HCT116 (cell line): Measurements from ENCODE around the gene GDNF. TPM values are rescaled to one million over a fixed set of nuclear protein-coding genes. Genes with fewer than 3 reads are reported as not detected.

Source experiments
- ATAC-seq: fragments of 200-7000 bp; cut with Tn5 transposase; 2 replicates; pipeline ENCODE4 v1.9.1; 2020; ENCODE audit warnings: mild to moderate bottlenecking, moderate library complexity
- BruUV-seq: library from RNA; stranded (reverse); fragments of 400-500 nt; replicated peaks from 2 replicates; lab custom pipeline; 2021; lab: Mats Ljungman, UMichigan
- CTCF ChIA-PET: fragments of 300-600 bp; sonication (Branson Sonifier 250); formaldehyde crosslinking; loops from one replicate; lab custom pipeline; 2021; ENCODE audit warnings: antibody characterized with exemption; lab: Charles Lee
- POLR2A ChIA-PET: fragments of 300-600, 350-600 bp; sonication (Branson Sonifier 250); formaldehyde crosslinking; loops from one replicate; lab custom pipeline; 2021; ENCODE audit warnings: antibody characterized with exemption; lab: Charles Lee
- RAD21 ChIA-PET, 2 experiments: fragments of 300-600 bp; sonication (Branson Sonifier 250); formaldehyde crosslinking; loops; one replicate each; lab custom pipeline; 2023; ENCODE audit warnings: low total read pairs in 2 of 2; ENCODE audit not compliant: uncharacterized antibody in 2 of 2, unreplicated experiment in 2 of 2, low non-redundant PET in 1 of 2; lab: Charles Lee
- DNase-seq: peaks from one replicate; pipeline ENCODE4 v3.0.0-alpha.2; 2010; ENCODE audit warnings: low read depth, low spot score
- H2AFZ ChIP-seq: fragments of 200-600 bp; shearing (Covaris generic), sonication (generic); 2 replicates; pipeline ENCODE4 v1.6.1; 2017; ENCODE audit warnings: low read depth, mixed run types, mixed read lengths, antibody characterized with exemption, low read length; ENCODE audit not compliant: poor library complexity, severe bottlenecking
- H3K27ac ChIP-seq: 2 replicates; pipeline ENCODE4 v1.5.1; 2012; ENCODE audit warnings: low read depth, low read length
- H3K27me3 ChIP-seq: fragments of 200-600 bp; sonication (generic); 2 replicates; pipeline ENCODE4 v1.6.1; 2016; ENCODE audit warnings: mixed run types, low read length, mixed read lengths; ENCODE audit not compliant: insufficient read depth
- H3K36me3 ChIP-seq, 2 experiments: fragments of 200-500 bp in 1 of 2; fragments of 200-600 bp in 1 of 2; sonication (Bioruptor generic) in 1 of 2; sonication (generic) in 1 of 2; 2 replicates each; pipeline versions ENCODE4 v1.5.1 to v1.6.1; 2014 to 2016; ENCODE audit warnings: low read length in 2 of 2, inconsistent platforms in 1 of 2, mixed read lengths in 1 of 2, mixed run types in 1 of 2; ENCODE audit not compliant: insufficient read depth in 2 of 2, control insufficient read depth in 1 of 2
- H3K4me1 ChIP-seq, 2 experiments: fragments of 200-600 bp in 1 of 2; sonication (generic) in 1 of 2; 2 replicates each; pipeline versions ENCODE4 v1.5.1 to v1.6.1; 2012 to 2017; ENCODE audit warnings: low read length in 2 of 2, inconsistent platforms in 1 of 2, mild to moderate bottlenecking in 1 of 2, mixed read lengths in 1 of 2, mixed run types in 1 of 2, moderate library complexity in 1 of 2; ENCODE audit not compliant: insufficient read depth in 2 of 2, control insufficient read depth in 1 of 2
- H3K4me2 ChIP-seq: fragments of 200-600 bp; sonication (generic); 2 replicates; pipeline ENCODE4 v1.6.1; 2017; ENCODE audit warnings: mixed run types, low read length, mixed read lengths
- H3K4me3 ChIP-seq, 2 experiments: fragments of 200-600 bp in 1 of 2; sonication (generic) in 1 of 2; replicated peaks in 1 of 2; 2 replicates each; pipeline ENCODE4 v1.5.1; 2011 to 2016; ENCODE audit warnings: low read length in 2 of 2, control low read depth in 1 of 2, low read depth in 1 of 2, mild to moderate bottlenecking in 1 of 2, mixed read lengths in 1 of 2, mixed run types in 1 of 2
- H3K79me2 ChIP-seq: fragments of 200-600 bp; sonication (generic); 2 replicates; pipeline ENCODE4 v1.6.1; 2017; ENCODE audit warnings: mild to moderate bottlenecking, mixed run types, low read length, moderate library complexity, mixed read lengths; ENCODE audit not compliant: insufficient read depth
- H3K9ac ChIP-seq: fragments of 200-600 bp; sonication (generic); 2 replicates; pipeline ENCODE4 v1.6.1; 2016; ENCODE audit warnings: low read length, mixed read lengths
- H3K9me2 ChIP-seq: fragments of 200-600 bp; sonication (generic), shearing (Covaris generic); 2 replicates; pipeline ENCODE4 v1.6.1; 2017; ENCODE audit warnings: mixed run types, mild to moderate bottlenecking, moderate library complexity; ENCODE audit not compliant: insufficient read depth
- H3K9me3 ChIP-seq, 2 experiments: fragments of 200-500 bp in 1 of 2; fragments of 200-600 bp in 1 of 2; sonication (Bioruptor generic) in 1 of 2; sonication (generic) in 1 of 2; 2 replicates each; pipeline ENCODE4 v1.6.1; 2014 to 2017; ENCODE audit warnings: low read length in 2 of 2, mixed read lengths in 2 of 2, inconsistent platforms in 1 of 2, low read depth in 1 of 2, mild to moderate bottlenecking in 1 of 2, mixed run types in 1 of 2, moderate library complexity in 1 of 2; ENCODE audit not compliant: control insufficient read depth in 1 of 2, insufficient read depth in 1 of 2
- H4K20me1 ChIP-seq: fragments of 200-600 bp; sonication (generic), shearing (Covaris generic); 2 replicates; pipeline ENCODE4 v1.6.1; 2017; ENCODE audit warnings: mixed run types, mild to moderate bottlenecking, moderate library complexity; ENCODE audit not compliant: insufficient read depth
- CEBPB ChIP-seq: IDR thresholded peaks from 2 replicates; pipeline ENCODE4 v1.6.1; 2012; ENCODE audit warnings: low read depth
- CTCF ChIP-seq, 3 experiments: fragments of 200-600 bp in 1 of 3; sonication (generic) in 1 of 3; IDR thresholded peaks in 2 of 3; conservative IDR thresholded peaks in 1 of 3; 2 replicates each; pipeline ENCODE4 v1.5.1; 2012 to 2017; ENCODE audit warnings: low read depth in 2 of 3, low read length in 2 of 3, antibody characterized with exemption in 1 of 3, borderline replicate concordance in 1 of 3, control low read depth in 1 of 3, mild to moderate bottlenecking in 1 of 3, mixed read lengths in 1 of 3, mixed run types in 1 of 3, moderate library complexity in 1 of 3; ENCODE audit not compliant: insufficient read depth in 1 of 3
- EGR1 ChIP-seq: IDR thresholded peaks from 2 replicates; pipeline ENCODE4 v1.6.1; 2012; ENCODE audit warnings: low read depth
- ELF1 ChIP-seq: IDR thresholded peaks from 2 replicates; pipeline ENCODE4 v1.6.1; 2012; ENCODE audit warnings: low read depth, borderline replicate concordance
- EZH2 ChIP-seq: fragments of 200-600 bp; sonication (generic); IDR thresholded peaks from 2 replicates; pipeline ENCODE4 v1.6.1; 2017; ENCODE audit warnings: antibody characterized with exemption, mixed run types
- EZH2phosphoT487 ChIP-seq: fragments of 200-600 bp; IDR thresholded peaks from 2 replicates; pipeline ENCODE4 v1.6.1; 2018; ENCODE audit warnings: antibody characterized with exemption, borderline replicate concordance
- FOSL1 ChIP-seq: IDR thresholded peaks from 2 replicates; pipeline ENCODE4 v1.6.1; 2012; ENCODE audit warnings: low read depth
- JUND ChIP-seq: IDR thresholded peaks from 2 replicates; pipeline ENCODE4 v1.6.1; 2012
- POLR2A ChIP-seq: IDR thresholded peaks from 2 replicates; pipeline ENCODE4 v1.7.0; 2011; ENCODE audit warnings: borderline replicate concordance; ENCODE audit not compliant: insufficient read depth, insufficient read length; ENCODE audit errors: extremely low read depth
- POLR2AphosphoS5 ChIP-seq: IDR thresholded peaks from 2 replicates; pipeline ENCODE4 v1.6.1; 2011; ENCODE audit warnings: mild to moderate bottlenecking, low read depth, low read length, moderate library complexity
- RAD21 ChIP-seq: IDR thresholded peaks from 2 replicates; pipeline ENCODE4 v1.6.1; 2012; ENCODE audit warnings: low read depth, mild to moderate bottlenecking
- SP1 ChIP-seq: IDR thresholded peaks from 2 replicates; pipeline ENCODE4 v1.6.1; 2012; ENCODE audit warnings: low read depth
- TCF7L2 ChIP-seq: IDR thresholded peaks from 2 replicates; pipeline ENCODE4 v1.7.0; 2011; ENCODE audit warnings: borderline replicate concordance, inconsistent platforms; ENCODE audit not compliant: insufficient read depth, insufficient read length; ENCODE audit errors: extremely low read depth
- ZFX ChIP-seq: fragments of 450-650 bp; IDR thresholded peaks from 2 replicates; pipeline ENCODE4 v1.6.1; 2017
- ZNF274 ChIP-seq: fragments of 200-500 bp; sonication (Bioruptor generic); IDR thresholded peaks from 2 replicates; pipeline ENCODE4 v1.6.1; 2014; ENCODE audit warnings: mild to moderate bottlenecking, low read depth, low read length, inconsistent platforms
- intact Hi-C: fragments of 100-400 bp; cut with micrococcal nuclease; formaldehyde crosslinking; loops from 2 replicates; pipeline ENCODE4 v1.10.0; 2022
- total RNA-seq: library from RNA; stranded (reverse); gene quantifications from one replicate; pipeline ENCODE4 v1.2.1, GENCODE V29; 2021; ENCODE audit not compliant: unreplicated experiment
- TF ChIP-seq, protein P1 (sequence below): IDR thresholded peaks from 2 replicates; pipeline ENCODE4 v1.6.1; 2012
- TF ChIP-seq, protein P2 (sequence below): IDR thresholded peaks from 2 replicates; pipeline ENCODE4 v1.6.1; 2012

GDNF gene
- total RNA-seq, 1 experiment from 2014 or later: not detected

DNA sequence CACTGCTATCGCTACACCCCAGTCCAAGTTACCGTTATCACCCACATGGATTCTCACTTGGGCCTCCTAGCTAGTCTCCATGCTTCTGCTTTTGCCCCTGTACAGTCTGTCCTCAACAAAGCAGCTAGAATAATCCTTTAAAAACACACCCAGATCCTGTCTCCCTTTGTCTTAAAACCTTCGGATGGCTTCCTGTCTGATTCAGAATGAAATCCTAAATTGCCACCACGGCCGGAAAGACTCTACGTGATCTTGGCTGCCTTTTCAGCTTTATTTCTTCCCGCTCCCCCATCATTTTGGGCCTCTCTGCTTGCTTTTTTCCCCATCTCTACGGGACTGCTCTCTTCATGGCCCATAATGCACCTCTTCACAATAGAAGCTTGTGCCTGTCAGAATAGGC is 33.4 kb downstream of the GDNF start:
- H3K27me3 ChIP-seq: no peaks in the 10 kb centered on the region
- intact Hi-C loops: no loop called here
- no peak overlapping the region for H2AFZ ChIP-seq
- no peaks in the 10 kb centered on the region for H3K9me2 ChIP-seq
- POLR2A ChIA-PET: no interaction called here
- no peak overlapping the region for H3K9ac ChIP-seq
- no TSS peak for BruUV-seq
- no peaks in the 10 kb centered on the region for H3K36me3 ChIP-seq
- H3K9me3 ChIP-seq: no peaks in the 10 kb centered on the region
- H3K4me3 ChIP-seq: no peak overlapping the region
- no peaks in the 10 kb centered on the region for H3K4me1 ChIP-seq
- H4K20me1 ChIP-seq: no peaks in the 10 kb centered on the region
- RAD21 ChIA-PET: no interaction called here
- CTCF ChIA-PET: no interaction called here
- no peak overlapping the region for H3K4me2 ChIP-seq
- H3K27ac ChIP-seq: no peak overlapping the region
- no peak for TF ChIP-seq FOSL1
- TF ChIP-seq EZH2phosphoT487: no peak
- TF ChIP-seq JUND: no peak
- TF ChIP-seq EGR1: no peak
- TF ChIP-seq POLR2A: no peak
- no peak for TF ChIP-seq ZFX
- no peak for TF ChIP-seq TCF7L2
- no peak for TF ChIP-seq ZNF274
- no peak for ATAC-seq
- H3K79me2 ChIP-seq: no peaks in the 10 kb centered on the region
- no peak for DNase-seq

DNA sequence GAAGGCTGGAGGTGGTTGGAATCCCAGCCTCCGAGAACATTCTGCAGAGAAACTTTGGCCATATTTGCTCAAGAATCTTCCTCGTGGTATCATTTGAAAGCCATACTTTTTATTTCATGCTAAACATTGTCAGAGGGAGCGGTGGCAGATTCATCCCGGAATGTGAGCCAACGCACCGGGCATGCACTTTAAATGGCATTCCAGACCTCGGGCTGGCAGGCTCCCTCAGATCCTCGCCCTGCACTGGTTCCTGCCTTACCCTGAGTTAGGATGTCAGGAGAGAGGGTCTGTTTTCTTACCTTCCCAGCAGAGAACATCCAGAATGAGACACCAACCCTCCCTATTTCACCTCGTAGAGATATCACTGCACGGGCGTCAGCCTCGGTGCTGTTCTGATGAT is 33.8 kb downstream of the GDNF start:
- H3K27me3 ChIP-seq: no peaks in the 10 kb centered on the region
- no peaks in the 10 kb centered on the region for H3K36me3 ChIP-seq
- no peak overlapping the region for H2AFZ ChIP-seq
- no peaks in the 10 kb centered on the region for H4K20me1 ChIP-seq
- no peaks in the 10 kb centered on the region for H3K79me2 ChIP-seq
- H3K4me3 ChIP-seq: no peak overlapping the region
- BruUV-seq: no TSS peak
- intact Hi-C loops: no loop called here
- no peak overlapping the region for H3K27ac ChIP-seq
- ChIA-PET RAD21 (no interaction called here), POLR2A (no interaction called here), CTCF (no interaction called here)
- H3K9me3 ChIP-seq: no peaks in the 10 kb centered on the region
- no peaks in the 10 kb centered on the region for H3K4me1 ChIP-seq
- ATAC-seq (no peak), DNase-seq (no peak)
- no peak overlapping the region for H3K4me2 ChIP-seq
- no peaks in the 10 kb centered on the region for H3K9me2 ChIP-seq
- H3K9ac ChIP-seq: no peak overlapping the region
- TF ChIP-seq JUND (no peak), EZH2 (no peak), ZFX (no peak), ELF1 (no peak), EZH2phosphoT487 (no peak), POLR2AphosphoS5 (no peak), SP1 (no peak), RAD21 (no peak), CTCF (IDR thresholded peaks at IDR 0.05 in 2 of 3, conservative IDR thresholded peaks at IDR 0.05 in 1 of 3; ENCODE audit: borderline replicate concordance in 1 of 3, insufficient read depth in 1 of 3, low read depth in 2 of 3, low read length in 2 of 3) (no peak), CEBPB (no peak), EGR1 (no peak)
- TF ChIP-seq, protein P1, sequence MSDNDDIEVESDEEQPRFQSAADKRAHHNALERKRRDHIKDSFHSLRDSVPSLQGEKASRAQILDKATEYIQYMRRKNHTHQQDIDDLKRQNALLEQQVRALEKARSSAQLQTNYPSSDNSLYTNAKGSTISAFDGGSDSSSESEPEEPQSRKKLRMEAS: no peak
- TF ChIP-seq, protein P2, sequence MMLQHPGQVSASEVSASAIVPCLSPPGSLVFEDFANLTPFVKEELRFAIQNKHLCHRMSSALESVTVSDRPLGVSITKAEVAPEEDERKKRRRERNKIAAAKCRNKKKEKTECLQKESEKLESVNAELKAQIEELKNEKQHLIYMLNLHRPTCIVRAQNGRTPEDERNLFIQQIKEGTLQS: no peak
